AG10803 (cell line): ENCODE results near the gene FBXL7.

Experiments
- DNase-seq: peaks from one replicate; pipeline ENCODE4 v3.0.0; 2010; ENCODE audit warnings: low read depth
- H3K4me3 ChIP-seq: 2 replicates; pipeline ENCODE4 v1.5.1; 2011; ENCODE audit warnings: mild to moderate bottlenecking, low read length, control low read depth
- TF ChIP-seq, protein P1 (sequence below): conservative IDR thresholded peaks from 2 replicates; pipeline ENCODE4 v1.5.1; 2011; ENCODE audit warnings: mild to moderate bottlenecking, low read length, control low read depth, inconsistent platforms

Gene FBXL7

DNA sequence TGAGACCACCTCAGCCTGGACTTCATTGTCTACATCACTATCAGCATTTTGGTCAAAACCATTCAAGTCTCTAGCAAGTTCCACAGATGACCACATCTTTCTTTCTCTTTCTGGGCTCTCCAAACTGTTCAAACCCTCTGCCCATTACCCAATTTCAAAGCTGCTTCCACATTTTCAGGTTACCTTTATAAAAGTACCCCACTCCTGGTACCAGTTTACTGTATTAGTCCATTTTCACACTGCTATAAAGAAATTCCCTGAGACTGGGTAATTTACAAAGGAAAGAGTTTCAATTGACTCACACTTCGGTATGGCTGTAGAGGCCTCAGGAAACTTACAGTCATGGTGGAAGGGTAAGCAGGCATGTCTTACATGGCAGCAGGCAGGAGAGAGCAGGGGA, 84.5 kb downstream of the FBXL7 start:
- H3K4me3 ChIP-seq: no peak overlapping the region
- no peak for DNase-seq
- TF ChIP-seq, protein P1, sequence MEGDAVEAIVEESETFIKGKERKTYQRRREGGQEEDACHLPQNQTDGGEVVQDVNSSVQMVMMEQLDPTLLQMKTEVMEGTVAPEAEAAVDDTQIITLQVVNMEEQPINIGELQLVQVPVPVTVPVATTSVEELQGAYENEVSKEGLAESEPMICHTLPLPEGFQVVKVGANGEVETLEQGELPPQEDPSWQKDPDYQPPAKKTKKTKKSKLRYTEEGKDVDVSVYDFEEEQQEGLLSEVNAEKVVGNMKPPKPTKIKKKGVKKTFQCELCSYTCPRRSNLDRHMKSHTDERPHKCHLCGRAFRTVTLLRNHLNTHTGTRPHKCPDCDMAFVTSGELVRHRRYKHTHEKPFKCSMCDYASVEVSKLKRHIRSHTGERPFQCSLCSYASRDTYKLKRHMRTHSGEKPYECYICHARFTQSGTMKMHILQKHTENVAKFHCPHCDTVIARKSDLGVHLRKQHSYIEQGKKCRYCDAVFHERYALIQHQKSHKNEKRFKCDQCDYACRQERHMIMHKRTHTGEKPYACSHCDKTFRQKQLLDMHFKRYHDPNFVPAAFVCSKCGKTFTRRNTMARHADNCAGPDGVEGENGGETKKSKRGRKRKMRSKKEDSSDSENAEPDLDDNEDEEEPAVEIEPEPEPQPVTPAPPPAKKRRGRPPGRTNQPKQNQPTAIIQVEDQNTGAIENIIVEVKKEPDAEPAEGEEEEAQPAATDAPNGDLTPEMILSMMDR: no peak

DNA sequence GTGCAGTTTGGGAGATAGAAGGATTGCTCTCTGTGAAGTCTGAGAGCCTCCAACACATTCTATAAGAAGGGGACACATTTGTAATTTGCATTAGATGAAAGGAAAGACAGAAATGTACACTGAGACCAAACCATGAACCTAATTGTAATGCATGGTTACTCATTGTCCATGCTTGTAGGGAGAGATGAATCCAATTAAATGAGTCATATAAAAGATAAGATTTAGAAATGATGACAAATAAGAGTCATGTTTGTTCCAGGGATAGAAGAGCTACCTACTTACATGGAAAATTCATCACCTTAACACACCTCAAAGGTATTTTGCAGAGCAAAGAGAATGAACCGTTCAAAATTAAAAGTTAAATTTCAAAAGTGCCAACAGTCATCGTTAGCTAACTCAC, 85.1 kb downstream of the FBXL7 start:
- DNase-seq: no peak
- TF ChIP-seq, protein P1: no peak
- no peak overlapping the region for H3K4me3 ChIP-seq

DNA sequence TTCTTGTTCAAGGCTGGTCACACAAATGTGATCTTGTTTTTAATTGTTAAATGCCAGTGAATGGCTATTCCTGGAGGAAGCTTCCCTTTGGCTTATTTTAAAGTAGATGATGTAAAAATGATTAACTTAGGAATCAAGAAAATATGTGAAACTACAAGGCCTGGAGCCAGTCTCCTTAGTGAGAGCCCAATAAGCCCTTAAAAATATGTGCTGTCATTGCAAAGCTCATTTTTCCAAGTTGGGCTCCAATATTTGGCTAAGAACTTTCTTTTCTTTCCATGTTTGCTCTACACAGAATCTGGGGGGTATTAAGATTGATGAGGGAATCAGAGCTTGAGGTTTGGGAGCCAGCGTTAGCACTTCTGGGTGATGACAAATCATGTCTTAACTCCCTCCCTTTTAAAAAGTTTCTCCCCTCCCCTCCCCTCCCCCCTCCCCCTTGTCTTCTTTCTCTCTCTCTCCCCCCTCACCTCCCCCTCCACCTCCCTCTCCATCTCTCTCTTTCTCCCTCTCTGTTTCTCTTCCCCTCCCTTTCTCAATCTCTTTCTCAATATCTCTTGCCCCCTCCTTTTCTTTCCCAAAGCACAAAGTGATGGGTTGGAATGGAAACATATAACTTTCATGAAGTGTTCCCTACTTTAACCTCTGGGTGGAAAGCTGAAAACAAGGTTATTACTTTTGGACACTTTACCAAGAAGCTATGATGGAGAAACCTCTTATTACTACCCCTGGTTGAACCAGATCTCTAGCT, 86.0 kb downstream of the FBXL7 start:
- TF ChIP-seq, protein P1: peak; percentile 31
- no peak overlapping the region for H3K4me3 ChIP-seq
- DNase-seq: peak; percentile 90

DNA sequence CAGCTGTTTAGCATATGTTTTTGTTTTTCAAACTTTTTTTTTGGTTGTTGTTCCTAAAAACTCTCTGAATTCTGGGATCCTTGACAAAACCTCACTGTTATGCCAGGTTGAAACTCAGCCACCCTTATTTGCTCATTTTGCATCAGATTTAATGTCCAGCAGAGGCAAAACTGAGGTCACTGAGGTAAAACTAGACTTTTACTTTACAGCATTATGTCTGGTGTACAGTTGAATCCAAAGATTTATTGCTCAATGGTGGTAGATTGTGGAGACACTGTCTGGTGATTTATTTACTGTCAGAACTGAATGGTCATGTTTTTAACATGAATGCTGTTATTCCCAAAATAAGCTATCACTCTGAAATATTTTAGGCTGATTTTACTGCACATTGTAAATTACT, 87.9 kb downstream of the FBXL7 start:
- TF ChIP-seq, protein P1: no peak
- no peak overlapping the region for H3K4me3 ChIP-seq
- peak; percentile 95 for DNase-seq

DNA sequence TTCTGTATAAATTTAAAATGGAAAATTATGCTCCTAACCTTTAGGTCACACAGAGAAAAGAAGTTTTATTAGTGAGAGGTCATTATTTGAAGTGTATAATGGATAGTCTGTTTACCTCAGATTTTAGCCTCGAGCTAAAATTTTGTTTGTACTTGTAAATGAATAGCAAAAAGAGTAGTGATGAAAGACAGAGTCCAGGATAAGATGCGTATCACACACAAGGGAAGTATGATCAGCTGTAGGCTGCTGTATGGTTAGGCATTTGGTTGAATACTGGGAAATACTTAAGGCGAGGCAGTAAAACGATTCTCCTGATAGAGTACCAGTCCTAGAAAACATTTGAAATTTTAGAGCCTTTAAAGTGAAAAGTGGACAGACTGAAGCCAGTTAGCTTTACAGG, 92.7 kb downstream of the FBXL7 start:
- no peak for DNase-seq
- TF ChIP-seq, protein P1: no peak
- no peak overlapping the region for H3K4me3 ChIP-seq

DNA sequence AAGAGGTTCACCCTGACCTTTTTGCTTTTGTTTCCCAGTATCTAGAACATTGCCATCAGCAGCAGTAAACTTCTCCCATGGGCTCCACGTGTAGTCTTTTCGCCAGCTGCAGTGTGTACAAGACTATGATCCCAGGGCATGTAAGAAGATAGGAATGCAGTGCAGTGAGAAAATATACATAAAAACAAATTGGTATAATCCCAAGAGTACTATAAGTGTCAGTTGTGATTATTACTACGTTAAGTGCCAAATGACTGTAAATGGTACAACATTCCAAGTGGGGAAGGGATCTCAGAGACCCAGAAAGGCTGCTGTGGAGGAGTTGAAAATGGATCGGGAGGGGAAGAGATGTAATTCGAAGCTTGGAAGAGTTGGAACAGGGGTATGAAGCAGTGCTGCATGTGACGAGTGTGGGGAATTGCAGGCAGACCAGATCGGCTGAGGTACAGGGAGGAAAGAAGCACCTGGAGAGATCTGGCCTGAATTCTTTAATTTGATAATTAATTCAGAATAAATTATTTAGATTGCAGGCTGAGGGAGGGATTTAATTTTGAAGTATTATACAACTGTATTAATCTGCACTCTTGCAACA, 95.1 kb downstream of the FBXL7 start:
- no peak overlapping the region for H3K4me3 ChIP-seq
- DNase-seq: no peak
- TF ChIP-seq, protein P1: no peak

DNA sequence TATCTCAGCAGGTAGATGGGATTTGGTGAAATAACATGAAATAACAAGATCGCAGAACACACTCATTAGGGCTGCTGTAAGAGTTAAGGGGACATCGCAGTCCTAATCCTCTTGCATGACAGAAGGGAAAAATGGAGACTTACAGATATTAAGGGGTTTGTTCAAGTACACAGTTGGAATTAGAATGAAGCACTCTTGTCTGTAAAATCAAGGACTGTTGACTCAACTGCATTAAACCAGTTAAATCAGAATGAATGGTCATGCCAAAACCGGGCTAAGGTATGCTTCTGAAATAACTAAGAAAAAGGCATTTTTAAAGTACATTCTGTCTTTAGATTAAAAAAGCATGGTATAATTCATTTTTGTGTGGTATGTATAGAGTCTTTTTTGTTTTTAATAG, 95.9 kb downstream of the FBXL7 start:
- TF ChIP-seq, protein P1: no peak
- no peak for DNase-seq
- H3K4me3 ChIP-seq: no peak overlapping the region
